NCI-H345 (cell line): ENCODE results near the gene PIBF1.
"Not testable (repeated sequence)": the region's sequence is repeated elsewhere in the genome, so short reads cannot be mapped to it uniquely, and the experiment has no call there.

Experiments used
- DNase-seq: peaks from one replicate; lab custom pipeline; 2025; lab: John Stamatoyannopoulos, UW

The PIBF1 gene

DNA sequence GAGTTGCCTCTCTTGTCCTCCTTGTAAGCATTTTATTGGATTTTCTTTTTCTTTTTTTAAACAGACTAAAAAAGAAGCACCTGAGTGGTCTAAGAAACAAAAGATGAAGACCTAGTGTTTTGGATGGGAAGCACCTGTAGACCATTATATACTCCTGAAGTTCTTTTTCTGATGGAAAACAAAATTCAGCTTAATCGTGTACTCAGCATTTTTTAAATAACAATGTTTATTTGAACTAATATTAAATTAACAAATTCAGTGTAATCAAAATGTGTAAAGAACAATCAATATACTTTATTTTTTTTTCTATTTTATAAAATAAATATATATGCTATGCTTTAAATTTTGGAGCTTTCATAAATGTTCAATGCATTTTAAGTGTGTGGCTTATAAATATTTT lies 233.9 kb downstream of the PIBF1 start:
- DNase-seq, result no peak

- DNase-seq, result no peak
These were observed 236.4 kb downstream of the PIBF1 start for GRCh38 chr13:73018336-73018735.

- no peak for DNase-seq
These were observed 243.5 kb downstream of the PIBF1 start for GRCh38 chr13:73025217-73026012.

GRCh38 chr13:73034901-73035300 lies 253.0 kb downstream of the PIBF1 start:
- no peak for DNase-seq

GRCh38 chr13:73035660-73036059 lies 253.7 kb downstream of the PIBF1 start:
- DNase-seq, result no peak

DNA sequence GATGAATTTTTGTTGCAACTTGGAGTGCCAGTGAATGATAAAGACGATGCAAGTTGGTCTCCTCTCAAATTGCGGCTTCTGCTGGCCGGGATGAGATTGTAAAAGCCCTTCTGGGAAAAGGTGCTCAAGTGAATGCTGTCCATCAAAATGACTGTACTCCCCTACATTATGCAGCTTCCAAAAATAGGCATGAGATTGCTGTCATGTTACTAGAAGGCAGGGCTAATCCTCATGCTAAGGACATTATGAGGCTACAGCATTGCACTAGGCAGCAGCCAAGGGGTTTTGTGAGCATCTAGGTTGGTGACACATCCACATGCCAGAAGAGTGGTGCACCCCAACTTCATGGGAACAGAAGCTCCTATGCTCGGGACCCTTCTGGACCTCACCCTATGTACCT lies 254.6 kb downstream of the PIBF1 start:
- DNase-seq, result no peak

DNA sequence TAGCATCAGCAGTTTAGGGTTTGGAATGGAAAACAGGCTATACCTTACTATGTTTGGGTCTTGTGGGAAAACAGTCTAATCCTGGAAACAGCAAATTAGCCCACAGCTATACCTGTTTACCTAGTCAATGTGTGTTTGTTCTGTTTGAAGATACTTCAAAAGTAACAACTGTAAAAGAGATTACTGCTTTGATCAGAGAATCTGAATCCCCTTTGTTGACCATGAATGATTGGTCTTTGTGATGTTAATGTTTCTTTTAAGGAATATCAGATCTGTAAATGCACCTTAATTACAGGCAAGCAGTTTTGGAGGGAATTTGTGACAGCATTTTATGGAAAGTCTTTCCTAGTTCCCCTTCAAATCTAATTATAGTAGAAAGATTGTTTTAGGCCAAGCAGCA lies 256.1 kb downstream of the PIBF1 start:
- peak; percentile 47 for DNase-seq

DNA sequence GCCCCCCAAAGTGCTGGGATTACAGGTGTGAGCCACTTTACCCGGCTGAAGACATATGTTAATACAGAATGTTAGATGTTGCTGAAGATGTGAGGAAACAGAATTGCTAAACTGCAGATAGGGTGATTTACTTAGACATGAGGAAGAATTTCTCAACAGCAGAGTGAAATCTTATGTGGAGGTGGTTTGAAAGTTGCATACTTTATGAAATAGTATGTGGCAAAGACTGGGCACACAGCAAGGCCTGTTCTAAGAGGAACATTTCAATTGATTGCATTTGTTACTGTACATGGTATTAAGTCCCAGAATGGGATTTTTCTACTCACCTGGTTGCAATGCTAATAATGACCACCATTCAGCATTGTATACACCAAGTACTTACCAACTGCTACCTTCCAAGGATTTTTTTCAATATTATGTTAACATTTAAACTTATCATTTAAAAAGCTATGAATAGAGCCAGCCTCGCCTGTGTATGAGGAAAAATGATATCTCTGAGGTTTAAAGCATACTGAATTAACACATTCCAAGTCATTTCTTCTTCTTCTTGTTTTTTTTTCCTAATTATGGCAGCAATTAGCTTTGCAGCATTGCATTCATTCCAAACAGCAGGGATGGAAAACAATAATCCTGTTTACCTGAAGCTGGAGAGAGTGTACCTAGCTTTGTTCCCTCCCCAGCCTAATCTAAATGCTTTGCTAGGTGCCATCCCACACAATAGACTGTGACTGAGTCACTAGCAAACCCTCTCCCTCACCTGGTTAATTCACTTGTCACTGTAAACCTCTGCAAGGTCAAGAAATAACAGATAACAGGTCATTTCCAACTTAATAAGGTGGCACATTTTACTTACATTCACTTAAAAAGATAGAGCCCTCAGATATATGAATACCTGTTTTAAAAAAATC lies 257.5 kb downstream of the PIBF1 start:
- peak; percentile 37 for DNase-seq

GRCh38 chr13:73040484-73040883 lies 258.6 kb downstream of the PIBF1 start:
- no peak for DNase-seq

DNA sequence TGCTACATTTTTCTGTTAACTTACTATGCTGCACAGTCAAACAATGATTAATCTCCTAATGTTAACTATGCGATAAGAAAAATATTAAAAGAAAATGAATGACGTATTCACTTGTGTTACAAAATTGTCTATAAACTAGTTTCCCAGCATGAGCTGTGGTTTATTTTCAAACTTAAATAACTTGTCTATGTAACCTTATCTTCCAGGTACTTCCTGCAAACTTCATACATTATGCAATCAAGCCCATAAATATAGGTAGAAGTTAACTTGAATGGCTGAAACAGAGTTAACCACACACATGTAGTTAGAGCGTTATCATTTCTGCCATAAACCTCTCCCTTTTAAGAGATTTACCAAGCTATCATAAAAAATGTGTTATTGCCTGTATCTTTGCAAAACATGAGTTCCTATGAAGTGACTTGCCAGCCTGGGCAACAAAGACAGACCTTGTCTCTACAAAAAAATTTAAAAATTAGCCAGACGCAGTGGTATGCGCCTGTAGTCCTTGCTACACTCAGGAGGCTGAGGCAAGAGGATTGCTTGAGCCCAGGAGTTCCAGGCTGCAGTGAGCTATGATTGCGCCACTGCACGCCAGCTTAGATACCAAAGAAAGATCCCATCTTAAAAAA lies 259.1 kb downstream of the PIBF1 start:
- no peak for DNase-seq

DNA sequence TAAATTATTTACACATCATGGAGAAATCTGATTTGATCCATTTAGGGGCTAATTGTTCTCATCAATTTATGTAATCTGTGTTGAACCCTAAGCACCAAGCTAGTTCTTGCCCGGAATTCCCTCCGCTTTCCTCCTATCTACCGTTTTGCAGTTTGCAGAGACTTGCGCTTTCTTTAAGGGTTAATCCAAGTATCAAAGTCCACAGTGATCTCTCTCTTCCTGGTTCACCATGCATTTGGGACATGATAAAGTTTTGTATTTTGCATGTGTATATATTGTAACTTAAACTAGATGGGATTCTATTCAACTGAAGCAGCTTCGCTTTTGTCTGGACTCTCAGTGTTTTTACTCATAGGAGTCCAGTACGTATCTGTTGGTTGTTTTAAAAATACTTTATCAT lies 263.1 kb downstream of the PIBF1 start:
- no peak for DNase-seq

DNA sequence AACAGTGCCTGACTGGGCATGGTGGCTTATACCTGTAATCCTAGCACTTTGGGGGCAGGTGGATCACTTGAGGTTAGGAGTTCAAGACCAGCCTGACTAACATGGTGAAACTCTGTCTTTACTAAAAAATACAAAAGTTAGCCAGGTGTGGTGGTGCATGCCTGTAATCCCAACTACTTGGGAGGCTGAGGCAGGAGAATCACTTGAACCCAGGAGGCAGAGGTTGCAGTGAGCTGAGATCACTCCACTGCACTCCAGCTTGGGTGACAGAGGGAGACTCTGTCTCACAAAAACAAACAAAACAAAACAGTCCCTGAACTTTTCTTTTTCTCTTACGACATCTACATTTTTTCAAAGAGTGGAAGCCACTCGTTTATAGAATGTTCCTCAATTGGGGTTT lies 266.7 kb downstream of the PIBF1 start:
- DNase-seq, result not testable (repeated sequence)

DNA sequence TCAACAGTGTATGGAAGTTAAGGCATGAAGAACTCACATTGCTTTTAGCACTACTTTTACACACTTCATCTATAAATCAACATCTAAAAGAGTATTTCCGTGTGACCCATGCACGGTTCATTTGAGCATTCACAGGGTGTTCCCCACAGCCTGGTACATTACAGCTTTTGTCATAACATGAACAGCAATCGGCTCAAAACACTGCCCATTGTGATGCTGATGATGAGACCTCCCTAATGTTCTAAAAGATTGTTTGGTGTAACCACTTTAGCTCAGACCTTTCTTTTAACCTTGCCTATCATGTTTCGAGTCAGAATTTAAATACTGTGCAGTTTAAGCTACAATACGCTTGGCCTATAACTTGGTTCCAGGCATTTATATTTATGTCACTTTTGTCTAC lies 272.8 kb downstream of the PIBF1 start:
- peak; percentile 91 for DNase-seq

DNA sequence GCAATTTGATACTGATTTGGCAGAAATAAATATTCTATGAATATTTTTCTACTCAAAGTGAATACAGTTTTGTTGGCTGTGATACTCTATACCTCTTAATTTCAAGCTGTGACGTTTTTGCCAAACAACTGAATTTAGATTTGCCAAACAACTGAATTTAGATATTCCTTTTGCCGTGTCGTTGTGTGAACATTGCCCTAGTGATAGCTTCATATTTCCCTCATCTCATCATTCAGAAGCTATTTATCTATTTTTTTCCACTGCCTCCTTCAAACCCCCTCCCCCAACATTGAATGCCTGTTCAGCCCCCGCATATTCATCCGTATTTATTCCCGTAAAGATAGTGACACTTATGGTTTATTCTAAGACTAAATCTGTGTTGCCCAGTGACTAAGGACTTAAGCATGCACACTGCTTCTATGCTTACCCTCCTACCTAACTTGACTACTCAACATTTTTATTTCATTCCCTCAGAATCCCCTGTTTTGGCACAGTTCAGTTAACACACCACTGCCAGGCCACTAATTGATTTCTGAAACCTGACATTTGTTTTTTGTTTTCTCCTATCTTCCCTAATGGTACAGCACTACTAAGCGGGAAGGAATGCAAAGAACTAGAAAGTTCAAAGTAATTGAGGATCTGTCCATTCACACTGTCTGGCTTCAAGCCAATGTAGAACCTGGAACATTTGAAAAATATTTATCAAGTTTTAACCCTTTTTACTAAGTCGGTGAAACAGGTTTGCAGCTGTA lies 274.1 kb downstream of the PIBF1 start:
- peak; percentile 62 for DNase-seq

GRCh38 chr13:73056565-73056962 lies 274.6 kb downstream of the PIBF1 start:
- no peak for DNase-seq

- peak; percentile 51 for DNase-seq
These were observed 275.5 kb downstream of the PIBF1 start for GRCh38 chr13:73057284-73058063.

DNA sequence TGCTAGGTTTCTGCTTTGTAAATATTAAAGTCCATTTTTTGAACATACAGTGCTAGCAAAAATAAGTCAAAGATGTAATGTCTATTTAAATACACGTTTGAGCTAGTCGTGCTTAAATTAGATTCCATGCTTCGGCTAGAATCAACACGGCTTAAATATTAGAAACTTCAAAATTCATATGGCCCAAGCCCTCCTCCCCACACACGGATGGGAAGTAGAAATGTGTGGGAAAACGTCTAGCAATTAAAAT lies 276.1 kb downstream of the PIBF1 start:
- DNase-seq, result no peak

DNA sequence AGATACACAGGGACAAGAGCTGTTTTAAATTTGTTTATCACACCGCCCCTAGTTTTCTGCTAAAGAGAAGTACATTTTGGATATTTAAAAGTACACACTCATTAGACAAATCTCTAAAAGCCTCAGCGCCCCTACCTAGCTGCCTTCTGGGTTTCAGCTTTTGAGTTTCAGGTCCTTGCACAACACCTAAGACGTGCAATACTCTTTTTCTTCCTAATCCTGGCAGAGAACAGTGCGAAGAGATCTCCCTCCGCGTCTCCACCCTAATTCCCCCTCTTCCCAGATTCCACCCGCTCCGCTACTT lies 276.5 kb downstream of the PIBF1 start:
- no peak for DNase-seq

- peak; percentile 99 for DNase-seq
These were observed 277.0 kb downstream of the PIBF1 start, which contains the start of gene KLF5 for GRCh38 chr13:73058736-73059459. Gene KLF5 (plus strand): TSS chr13:73059005. CDS start chr13:73059328, 323 bp downstream.

DNA sequence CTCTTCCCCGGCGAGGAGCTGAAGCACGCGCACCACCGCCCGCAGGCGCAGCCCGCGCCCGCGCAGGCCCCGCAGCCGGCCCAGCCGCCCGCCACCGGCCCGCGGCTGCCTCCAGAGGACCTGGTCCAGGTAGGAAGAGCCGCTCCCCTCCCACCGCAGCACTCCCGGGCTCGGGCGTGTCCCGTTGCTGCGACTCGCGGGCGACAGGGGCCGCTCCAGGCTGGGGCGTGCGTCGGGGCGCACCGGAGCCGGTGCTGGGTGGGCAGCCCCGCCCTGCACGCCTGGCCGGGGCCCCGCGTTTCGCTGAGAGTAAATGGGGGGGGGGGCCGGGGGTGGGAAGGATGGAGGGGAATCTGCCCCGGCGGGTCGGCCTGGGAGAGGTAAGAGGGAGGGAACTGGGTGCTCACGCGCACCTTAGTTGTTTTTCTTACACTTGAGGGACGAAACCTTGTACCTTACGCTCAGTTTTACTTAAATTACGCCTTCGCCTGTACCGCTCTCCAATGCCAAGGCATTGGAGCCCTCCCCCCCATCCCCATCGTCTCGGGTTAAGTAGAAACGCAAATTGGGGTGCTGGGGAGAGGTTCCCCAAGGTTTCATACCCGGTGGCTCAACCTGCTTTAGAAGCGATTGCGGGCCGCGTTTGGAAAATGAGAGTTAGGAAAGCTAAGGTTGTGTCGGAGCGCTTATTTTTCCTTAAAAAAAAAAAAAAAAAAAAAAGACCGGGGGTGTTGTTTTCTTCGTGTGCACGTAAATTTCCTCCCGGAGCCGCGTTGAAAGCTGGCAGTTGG lies 277.7 kb downstream of the PIBF1 start:
- peak; percentile 54 for DNase-seq
